Retina (tissue), 1 donor: ENCODE results near the gene UBR1.
"Not testable (repeated sequence)": the region's sequence is repeated elsewhere in the genome, so short reads cannot be mapped to it uniquely, and the experiment has no call there.

Source experiments
- DNase-seq: peaks from one replicate; pipeline ENCODE4 v3.0.0-alpha.2; 2016

UBR1 gene

GRCh38 chr15:42955518-42955917, 150.3 kb downstream of the UBR1 start:
- no peak for DNase-seq

DNA sequence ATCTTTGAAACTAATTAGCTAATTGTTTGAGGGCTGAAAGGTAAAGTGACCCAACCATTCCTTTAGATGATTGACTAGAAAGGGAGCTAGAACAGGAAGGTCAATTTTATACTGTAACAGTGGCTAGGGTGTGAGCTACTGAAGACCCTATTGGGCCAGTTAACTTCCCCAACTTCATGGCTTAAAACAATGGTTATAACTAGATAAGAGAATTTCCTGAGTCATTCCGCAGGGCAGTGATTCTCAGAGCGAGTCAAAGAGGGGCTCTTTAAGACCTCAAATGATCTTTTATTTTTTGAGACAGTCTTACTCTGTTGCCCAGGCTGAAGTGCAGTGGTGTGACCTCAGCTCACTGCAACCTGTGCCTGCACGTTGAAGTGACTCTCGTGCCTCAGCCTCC, 151.5 kb downstream of the UBR1 start:
- no peak for DNase-seq

DNA sequence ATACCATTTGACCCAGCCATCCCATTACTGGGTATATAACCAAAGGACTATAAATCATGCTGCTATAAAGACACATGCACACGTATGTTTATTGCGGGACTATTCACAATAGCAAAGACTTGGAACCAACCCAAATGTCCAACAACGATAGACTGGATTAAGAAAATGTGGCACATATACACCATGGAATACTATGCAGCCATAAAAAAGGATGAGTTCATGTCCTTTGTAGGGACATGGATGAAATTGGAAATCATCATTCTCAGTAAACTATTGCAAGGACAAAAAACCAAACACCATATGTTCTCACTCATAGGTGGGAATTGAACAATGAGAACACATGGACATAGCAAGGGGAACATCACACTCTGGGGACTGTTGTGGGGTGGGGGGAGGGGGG, 156.9 kb downstream of the UBR1 start:
- DNase-seq: not testable (repeated sequence)

DNA sequence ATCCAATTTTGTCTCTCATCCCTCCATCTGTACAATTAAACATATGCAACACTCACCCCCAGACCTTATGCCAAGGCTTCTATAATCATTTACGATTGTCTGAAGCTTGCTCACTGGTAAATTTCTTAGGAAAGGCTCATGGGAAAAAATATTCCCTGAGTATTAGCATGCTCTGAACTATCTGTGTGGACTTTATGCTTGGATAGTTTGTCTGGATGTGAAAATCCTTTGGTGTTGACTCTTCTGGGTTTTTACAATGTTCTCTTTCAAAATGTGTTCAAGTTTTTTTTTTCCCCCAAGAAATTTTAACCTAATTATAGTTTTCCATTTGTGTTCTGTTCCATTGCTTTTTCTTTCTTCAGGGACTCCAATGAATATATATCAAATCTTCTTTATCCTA, 165.3 kb downstream of the UBR1 start:
- DNase-seq: no peak

GRCh38 chr15:42939841-42940240, 166.0 kb downstream of the UBR1 start:
- no peak for DNase-seq

GRCh38 chr15:42937143-42937542, 168.7 kb downstream of the UBR1 start:
- no peak for DNase-seq

DNA sequence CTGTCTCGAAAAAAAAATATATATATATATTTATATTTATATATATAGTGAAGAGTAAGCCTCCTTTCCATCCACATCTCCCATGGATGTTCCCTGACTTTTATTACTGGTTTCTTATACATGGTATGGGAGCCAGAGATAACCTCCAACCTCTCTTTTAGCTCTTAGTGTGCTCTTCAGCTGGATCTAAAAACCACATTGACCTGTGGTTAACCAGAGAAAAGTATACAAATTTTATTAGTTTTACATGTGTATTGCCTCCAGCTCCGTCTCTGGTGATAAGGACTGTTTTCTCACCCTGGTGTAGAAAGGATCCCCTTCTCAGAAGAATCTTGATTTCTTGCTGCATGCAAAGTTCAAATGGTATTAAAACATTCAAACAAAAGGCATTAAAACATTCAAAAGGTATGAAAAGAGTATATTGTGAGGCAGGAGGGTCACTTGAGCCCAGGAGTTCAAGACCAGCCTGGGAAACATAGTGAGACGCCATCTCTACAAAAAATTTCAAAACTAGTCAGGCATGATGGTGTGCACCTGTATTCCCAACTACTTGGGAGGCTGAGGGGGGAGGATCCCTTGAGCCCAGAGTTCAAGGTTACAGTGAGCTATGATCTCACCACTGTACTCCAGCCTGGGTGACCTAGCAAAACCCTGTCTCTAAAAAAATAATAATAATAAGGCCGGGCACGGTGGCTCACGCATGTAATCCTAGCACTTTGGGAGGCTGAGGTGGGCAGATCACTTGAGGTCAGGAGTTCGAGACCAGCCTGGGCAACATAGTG, 171.8 kb downstream of the UBR1 start:
- DNase-seq: no peak

- DNase-seq: no peak
These were observed 172.9 kb downstream of the UBR1 start for GRCh38 chr15:42932833-42933515.

DNA sequence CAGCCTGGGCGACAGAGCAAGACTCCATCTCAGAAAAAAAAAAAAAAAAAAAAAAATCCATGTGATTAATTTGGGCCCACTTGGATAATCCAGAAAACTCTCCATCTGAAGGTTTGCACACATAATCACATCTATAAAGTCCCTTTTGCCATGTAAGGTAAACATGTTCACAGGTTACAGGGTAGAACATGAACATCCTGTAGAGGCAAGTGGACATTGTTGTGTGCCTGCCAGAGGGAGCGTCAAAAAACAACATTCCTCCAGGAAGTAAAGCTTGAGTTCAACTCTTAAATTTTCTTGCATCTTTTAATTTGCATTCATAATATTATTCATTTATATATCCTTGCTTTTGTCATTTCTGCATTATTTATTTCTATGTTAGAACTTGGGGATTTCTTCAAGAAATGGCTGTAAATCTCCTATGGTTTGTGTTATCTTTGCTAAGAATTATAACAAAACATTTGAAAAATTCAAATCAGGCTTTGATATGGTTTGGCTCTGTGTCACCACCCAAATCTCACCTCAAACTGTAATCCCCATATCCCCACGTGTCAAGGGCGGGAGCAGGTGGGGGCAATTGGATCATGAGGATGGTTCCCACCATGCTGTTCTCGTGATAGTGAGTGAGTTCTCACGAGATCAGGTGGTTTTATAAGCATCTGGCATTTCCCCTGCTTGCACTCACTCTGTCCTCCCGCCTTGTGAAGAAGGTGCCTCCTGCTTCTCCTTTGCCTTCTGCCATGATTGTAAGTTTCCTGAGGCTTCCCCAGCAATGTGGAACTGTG, 173.9 kb downstream of the UBR1 start:
- DNase-seq: no peak

DNA sequence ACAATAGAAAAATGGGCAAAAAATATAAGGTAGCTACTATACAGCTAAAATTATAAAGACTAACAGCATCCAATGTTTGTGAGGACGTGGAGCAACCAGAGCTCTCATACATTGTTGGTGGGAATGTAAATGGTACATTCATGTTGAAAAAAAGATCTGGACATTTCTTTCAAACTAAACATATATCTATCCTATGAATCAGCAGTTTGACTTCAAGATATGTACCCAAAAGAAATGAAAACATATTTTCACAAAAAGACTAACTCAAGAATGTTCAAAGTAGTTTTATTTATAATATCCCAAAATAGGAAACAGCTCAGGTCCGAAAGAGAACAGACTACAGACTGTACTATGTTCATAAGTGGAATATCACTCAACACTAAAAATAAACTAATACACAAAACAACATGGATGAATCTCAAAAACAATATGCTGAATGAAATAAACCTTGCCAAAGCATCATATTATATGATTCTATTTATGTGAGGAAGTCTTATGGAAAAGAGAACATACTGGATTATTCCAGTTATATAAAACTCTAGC, 176.5 kb downstream of the UBR1 start:
- DNase-seq: no peak

GRCh38 chr15:42921342-42921731, 184.5 kb downstream of the UBR1 start:
- no peak for DNase-seq

DNA sequence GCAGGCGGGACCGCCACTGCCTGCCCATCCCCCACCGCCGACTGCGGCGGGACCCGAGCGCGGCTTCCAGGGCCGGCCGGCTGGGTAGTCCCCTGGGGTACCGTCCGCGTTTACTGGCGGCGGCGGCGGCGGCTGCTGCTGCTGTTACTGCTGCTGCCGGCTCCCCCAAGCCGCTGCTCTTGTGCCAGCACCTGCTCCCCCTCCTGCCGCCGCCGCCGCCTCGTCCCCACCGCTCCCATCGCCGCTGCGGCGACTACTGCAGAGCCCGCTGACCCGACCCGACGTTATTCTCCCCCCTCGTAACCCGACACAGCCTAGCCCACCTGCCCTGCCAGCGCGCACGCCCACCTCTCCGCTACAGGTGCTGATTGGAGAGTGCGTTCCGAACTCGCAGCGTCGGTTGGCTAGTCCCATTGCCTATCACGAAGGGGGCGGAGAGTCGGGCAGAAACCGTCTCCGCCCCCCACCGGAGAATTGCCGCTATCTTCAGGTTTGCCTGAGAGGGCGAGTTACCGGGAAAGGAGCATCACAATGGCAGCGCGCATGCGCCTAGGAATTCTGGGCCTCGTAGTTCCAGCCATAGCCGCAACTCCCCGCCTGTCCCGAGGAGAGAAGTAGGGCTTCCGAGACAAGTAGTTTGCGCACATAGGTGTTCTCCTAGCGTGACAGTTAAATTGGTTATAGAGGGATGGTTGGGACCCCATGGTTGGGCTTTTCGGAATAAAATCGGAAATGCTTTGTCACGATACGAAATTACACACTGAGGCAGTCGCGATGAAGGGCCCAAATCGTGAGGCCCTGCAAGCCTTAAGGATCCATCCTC, 185.1 kb downstream of the UBR1 start, which contains the start of gene TTBK2:
Gene TTBK2, minus strand, starts transcription at position 260 of the 823 bp plus-strand sequence. CDS start 42,161 bp downstream, outside the sequence.
- DNase-seq: peak; percentile 99

GRCh38 chr15:42919799-42920518, 185.9 kb downstream of the UBR1 start:
- peak; percentile 72 for DNase-seq

DNA sequence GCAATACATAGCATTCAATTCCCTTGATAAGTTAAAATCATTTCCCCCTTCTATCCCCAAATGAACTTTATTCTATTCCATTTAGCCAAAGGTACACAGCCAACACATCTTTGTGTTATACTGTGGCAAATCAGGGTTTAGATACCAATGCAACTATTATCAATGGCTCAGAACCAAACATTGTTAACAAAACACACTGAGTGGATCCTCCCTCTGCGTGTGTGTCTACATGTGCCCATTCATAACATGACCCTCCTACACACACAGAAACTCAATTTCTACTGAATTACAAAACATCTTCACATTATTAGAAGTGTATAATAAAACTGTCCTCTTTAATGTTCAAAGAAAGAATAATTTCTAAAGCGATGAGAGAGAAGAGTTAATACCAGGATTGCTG, 186.5 kb downstream of the UBR1 start:
- DNase-seq: peak; percentile 3

GRCh38 chr15:42918047-42918446, 187.8 kb downstream of the UBR1 start:
- DNase-seq: no peak

GRCh38 chr15:42915654-42916315, 190.1 kb downstream of the UBR1 start:
- no peak for DNase-seq

DNA sequence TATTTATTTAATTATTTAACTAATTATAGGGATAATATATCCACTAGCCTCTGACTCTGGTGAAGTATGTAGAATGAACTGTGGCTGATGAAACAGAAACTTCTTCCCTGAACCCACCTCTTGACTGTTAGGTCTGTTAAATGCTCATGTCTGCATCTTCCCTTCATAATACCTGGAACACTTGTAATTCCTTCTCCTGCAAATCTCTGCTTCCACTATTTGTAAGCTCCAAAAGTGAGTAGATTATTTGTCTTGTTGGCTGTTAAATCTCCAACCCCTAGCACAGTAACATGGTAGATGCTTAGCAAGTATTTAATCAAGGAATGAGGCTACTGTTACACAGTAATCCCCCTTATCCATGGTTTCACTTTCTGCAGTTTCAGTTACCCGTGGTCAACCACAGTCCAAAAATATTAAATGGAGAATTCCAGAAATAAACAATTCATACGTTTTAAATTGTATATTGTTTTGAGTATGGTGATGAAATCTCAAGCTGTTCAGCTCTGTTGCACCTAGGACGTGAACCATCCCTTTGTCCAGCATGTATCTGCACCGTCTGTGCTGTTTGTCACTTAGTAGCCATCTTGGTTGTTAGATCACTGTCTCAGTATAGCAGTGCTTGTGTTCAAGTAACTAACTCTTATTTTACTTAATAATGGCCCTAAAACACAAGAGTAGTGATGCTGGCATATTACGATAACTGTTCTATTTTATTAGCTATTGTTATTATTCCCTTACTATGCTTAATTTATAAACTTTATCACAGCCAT, 190.9 kb downstream of the UBR1 start:
- no peak for DNase-seq

GRCh38 chr15:42911058-42911592, 194.7 kb downstream of the UBR1 start:
- no peak for DNase-seq

DNA sequence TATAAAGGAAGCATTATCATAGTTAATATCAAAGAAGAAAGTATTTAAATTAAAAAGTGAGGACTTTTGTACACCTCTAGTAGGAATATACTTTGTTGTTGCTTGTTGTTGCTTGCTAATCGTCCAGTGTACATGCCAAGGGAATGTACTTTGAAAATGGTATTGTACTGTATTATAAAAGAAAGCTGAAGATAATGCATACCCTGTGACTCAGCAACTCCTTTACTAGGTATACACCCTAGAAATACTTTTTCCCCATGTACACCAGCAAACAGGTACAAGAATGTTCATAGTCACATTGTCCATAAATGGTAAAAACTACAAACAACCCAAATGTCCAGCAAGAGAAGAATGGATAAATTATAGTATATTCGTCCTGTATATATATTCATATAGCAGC, 197.3 kb downstream of the UBR1 start:
- no peak for DNase-seq
